Non-pigmented ciliary epithelial cell (primary cell): ENCODE results near the gene ELOF1.

Experiments used
- DNase-seq: peaks from one replicate; pipeline ENCODE4 v3.0.0-alpha.2; 2010; ENCODE audit warnings: low read depth

The ELOF1 gene

GRCh38 chr19:11535792-11536595 lies 23.0 kb downstream of the ELOF1 start:
- peak; percentile 41 for DNase-seq

- DNase-seq: no peak
Observed at GRCh38 chr19:11534948-11535347, 24.1 kb downstream of the ELOF1 start.

GRCh38 chr19:11534538-11534937 lies 24.5 kb downstream of the ELOF1 start:
- no peak for DNase-seq

DNA sequence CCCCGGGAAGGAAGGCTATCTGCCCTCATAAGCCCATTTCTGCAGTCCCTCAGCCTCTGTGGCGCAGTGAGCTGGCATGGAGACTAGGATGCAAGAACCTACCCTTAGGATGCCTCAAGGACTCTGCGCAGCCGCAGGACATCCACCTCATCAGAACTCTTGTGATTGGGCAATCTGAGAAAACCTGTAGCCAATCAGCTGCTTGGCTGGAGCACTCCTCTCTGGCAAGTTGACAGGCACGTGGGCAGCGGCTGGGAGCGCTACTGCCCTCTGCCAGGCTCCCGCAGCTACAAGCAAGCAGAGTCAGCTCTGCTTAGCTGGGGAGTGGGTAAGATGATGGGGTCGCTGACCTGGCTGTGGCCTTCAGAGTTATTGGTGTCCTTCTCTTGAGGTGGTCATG lies 28.6 kb downstream of the ELOF1 start:
- DNase-seq: no peak

DNA sequence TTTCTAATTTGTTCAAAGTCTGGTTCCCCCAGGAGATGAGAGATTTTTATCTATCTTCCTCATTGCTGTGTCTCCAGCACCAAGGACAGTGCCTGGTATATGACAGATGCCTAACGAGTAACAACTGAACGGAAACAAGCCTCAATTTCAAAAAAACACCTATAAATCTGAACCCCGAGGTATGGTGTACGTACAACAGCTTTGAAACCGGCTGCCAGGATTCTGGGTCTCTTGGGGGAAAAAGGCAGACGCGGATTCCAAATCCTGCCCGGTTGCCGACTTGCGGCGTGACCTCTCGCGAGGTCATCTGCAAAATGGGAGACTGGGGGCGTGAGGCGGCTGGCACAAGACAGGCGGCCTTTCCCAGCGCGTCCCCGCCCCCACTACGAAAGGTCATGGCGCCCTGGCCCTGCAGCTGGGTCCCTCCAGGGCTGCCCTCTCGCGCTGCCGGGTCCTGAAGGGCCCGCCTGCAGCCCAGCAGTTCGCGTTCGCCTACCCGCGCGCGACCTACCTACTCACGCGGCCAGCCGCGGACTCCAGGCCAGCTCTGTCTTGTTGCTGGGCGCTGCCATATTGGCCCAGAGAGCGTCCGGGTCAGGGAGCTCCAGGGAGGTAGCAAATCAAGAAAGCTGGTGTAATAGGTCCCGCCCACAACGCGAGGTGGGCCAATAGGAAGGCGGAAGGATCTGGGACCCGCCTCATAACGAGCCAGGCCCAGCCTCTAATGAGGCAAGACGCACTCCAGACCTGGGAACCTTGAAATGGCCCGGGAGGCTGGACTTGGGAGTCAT lies 30.3 kb downstream of the ELOF1 start, which contains the start of gene ECSIT:
Gene ECSIT, minus strand, starts transcription at position 584 of the 791 bp plus-strand sequence. CDS start 9,964 bp downstream, outside the sequence.
- DNase-seq: peak; percentile 96

GRCh38 chr19:11519138-11519537 lies 39.9 kb downstream of the ELOF1 start:
- DNase-seq: no peak

- no peak for DNase-seq
Observed at GRCh38 chr19:11513946-11514345, 45.1 kb downstream of the ELOF1 start.

- DNase-seq: no peak
Observed at GRCh38 chr19:11510444-11510843, 48.6 kb downstream of the ELOF1 start.

DNA sequence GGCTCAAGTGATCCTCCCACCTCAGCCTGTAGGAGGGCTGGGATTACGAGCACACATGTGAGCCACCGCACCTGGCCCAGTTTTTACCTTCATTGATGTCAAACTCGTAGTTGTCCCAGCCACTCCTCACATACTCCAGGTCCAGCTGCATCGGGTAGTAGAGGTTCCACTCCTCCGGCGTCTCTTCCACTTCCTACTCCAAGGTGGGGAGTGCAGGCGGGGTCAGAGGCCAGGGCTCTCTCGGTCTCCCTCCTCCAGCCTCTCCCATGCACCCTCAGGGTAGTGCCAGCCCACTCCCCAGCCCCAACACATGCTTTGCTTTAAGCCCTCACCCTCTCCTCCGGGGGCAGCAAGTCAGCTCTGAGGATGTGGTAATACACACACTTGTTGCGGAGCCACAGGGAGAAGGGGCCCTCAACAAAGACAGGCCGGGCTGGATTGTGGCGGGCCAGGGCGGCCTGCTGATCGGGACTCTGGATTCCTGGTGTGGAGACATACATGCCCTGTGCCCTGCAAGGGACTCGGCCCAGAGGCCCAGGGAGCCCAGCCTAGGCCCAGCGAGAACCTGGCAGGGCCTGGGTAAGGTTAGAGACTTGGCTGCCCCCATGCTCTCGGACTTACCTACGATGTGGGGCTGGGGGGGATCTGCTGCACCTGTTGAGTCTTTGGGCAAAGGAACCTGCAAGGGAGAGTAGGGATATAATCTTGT lies 51.5 kb downstream of the ELOF1 start:
- no peak for DNase-seq

DNA sequence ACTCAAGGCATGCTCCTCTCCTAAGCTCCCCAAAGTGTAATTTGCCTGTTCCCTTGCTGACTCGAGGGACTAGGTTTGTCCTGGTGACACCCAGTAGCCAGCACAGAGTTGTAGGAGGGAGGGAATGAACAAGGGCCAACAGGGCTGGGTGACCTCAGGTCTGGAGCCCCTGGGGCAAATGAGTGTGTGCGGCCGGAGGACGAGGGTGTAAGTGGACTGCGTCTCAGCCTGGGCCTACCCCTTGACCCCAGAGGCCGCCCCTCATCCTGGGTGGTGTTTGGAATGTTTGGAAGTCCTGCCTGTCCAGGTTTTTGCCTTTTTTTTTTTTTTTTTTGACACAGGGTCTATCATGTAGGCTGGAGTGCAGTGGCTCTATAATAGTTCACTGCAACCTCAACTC lies 52.1 kb downstream of the ELOF1 start:
- DNase-seq: no peak

DNA sequence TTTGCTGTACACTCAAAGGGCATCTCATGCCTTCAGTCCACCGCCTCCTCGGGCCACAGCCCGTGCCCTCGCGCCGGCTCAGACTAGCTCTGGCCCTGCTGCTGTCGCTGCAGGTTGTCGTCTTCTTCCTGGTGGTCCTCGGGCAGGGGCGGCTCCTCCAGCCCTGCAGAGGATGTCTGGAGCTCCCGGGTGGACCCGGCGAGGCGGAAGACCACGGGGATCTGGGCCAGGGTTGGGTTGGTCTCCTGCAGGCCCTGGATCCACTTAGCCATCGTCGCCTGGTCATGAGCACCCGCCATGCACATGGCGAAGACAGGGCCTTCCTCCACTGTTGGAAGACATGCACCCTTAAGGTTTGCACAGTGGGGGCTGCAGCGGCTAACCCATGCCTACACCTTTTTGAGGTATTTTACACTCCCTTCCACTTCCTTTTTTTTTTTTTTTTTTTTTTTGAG lies 52.9 kb downstream of the ELOF1 start:
- DNase-seq: no peak

DNA sequence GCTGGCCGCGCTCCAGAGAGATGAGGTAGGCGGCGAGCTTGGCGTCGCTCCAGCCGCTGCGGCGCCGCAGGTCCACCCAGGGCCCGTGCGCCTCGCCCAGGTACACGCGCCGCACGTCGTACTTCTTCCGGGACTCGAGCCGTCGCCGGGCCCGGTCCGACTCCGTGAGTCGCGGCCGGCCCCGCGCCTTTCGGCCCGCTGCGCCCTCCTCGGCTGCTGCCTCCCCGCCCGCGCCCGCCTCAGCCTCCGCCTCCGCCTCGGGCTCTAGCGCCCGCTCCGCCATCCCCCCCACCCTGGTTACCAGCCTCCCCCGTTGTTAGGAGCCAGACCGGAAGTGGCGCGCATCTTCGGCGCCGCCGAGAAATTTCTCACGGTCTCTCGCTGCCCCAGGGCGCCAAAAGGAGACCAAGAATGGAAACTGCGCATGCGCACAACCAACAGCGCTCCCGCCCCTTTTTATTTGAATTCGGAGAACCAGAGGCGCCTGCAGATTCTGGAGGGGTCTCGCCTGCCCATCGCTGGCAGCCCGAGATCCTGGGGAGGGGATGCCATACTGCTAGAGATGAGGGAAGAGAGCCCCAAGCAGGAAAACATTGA lies 53.4 kb downstream of the ELOF1 start, which contains the start of gene ZNF653:
Gene ZNF653, minus strand, starts transcription at position 336 of the 597 bp plus-strand sequence. Its CDS starts 53 bp downstream, at position 283.
- DNase-seq: peak; percentile 67

- DNase-seq: peak; percentile 70
Observed at GRCh38 chr19:11505032-11505503, 54.0 kb downstream of the ELOF1 start.

DNA sequence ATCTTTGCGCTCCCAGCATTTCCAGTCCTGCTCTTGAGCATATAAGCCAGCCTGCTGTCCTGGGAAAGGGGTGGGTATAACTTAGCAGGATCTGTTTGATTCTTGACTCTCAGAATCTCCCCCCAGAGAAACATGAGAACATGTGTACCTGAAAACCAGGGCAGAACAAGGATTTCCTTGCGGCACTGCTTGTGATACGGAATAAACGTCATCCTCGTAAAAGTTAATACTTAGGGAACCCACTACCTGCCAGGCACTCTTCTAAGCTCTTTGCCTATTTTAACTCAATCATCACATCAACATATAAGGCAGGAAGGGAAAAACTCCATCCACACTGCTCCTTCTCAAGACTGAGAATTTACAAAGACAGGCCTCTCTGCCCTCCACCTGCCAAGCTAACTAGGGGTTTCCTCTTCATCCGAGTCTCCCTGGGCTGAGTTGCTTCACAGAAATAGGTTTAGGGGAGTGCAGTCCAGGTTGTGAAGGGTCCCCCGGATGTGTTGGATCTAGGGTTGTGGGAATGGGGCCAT lies 54.5 kb downstream of the ELOF1 start:
- DNase-seq: no peak
